Tibial artery (tissue), 4 donors: ENCODE results near the gene SCLT1.
A peak's percentile ranks its signal among the peaks of the same experiment; 100 is the strongest.

ENCODE experiments used
- DNase-seq, 2 donors: peaks; one replicate each; pipeline ENCODE4 v3.0.0-alpha.2; 2019
- H3K27ac ChIP-seq, 2 donors: fragments of 200-600 bp; sonication (generic) in 1 of 2; 1 replicate in 1 of 2; 2 replicates in 1 of 2; pipeline ENCODE4 v1.5.1; 2018 to 2019; ENCODE audit warnings: mild to moderate bottlenecking in 1 of 2
- H3K27me3 ChIP-seq, 2 donors: fragments of 200-600 bp; sonication (generic) in 1 of 2; one replicate each; pipeline versions ENCODE4 v1.5.1 to v1.6.0; 2016 to 2019
- H3K36me3 ChIP-seq, 3 donors: fragments of 200-600 bp; sonication (generic) in 2 of 3; one replicate each; pipeline ENCODE4 v1.5.1; 2016 to 2019; ENCODE audit warnings: mild to moderate bottlenecking in 2 of 3
- H3K4me1 ChIP-seq, 4 donors: fragments of 200-600 bp; sonication (generic) in 2 of 4; 1 replicate in 3 of 4; 2 replicates in 1 of 4; pipeline ENCODE4 v1.5.1; 2016 to 2019
- H3K4me3 ChIP-seq, 2 donors: fragments of 200-600 bp; sonication (generic) in 1 of 2; 1 replicate in 1 of 2; 2 replicates in 1 of 2; pipeline ENCODE4 v1.5.1; 2018 to 2019; ENCODE audit warnings: mild to moderate bottlenecking in 2 of 2
- H3K9me3 ChIP-seq, 3 donors: fragments of 200-600 bp; sonication (generic) in 1 of 3; one replicate each; pipeline ENCODE4 v1.5.1; 2016 to 2019
- intact Hi-C: fragments of 100-400 bp; cut with DNase I; formaldehyde crosslinking; loops from one replicate; pipeline ENCODE4 v1.15.0; 2023; ENCODE audit warnings: low total_unique reads
- TF ChIP-seq, protein P1 (sequence below), 2 experiments: fragments of 200-600 bp in 1 of 2; fragments of 450-650 bp in 1 of 2; IDR thresholded peaks; one replicate each; pipeline ENCODE4 v1.5.1; 2017 to 2019; ENCODE audit warnings: antibody characterized with exemption in 2 of 2, mild to moderate bottlenecking in 1 of 2, moderate library complexity in 1 of 2

The SCLT1 gene

GRCh38 chr4:128859887-128860677 lies 233.3 kb downstream of the SCLT1 start:
- Histone ChIP-seq H3K9me3 (no peaks in the 10 kb centered on the region), H3K27me3 (no peaks in the 10 kb centered on the region), H3K4me1 (peaks cover 0 to 37% (median 15%) of the 10 kb centered on the region in 4 donors), H3K36me3 (peaks cover 51 to 98% (median 84%) of the 10 kb centered on the region in 3 donors), H3K4me3 (no peak overlapping the region), H3K27ac (no peak overlapping the region)
- no peak for DNase-seq
- intact Hi-C loops = loop anchor here (5.0 to 10.0 kb wide), 3 partner anchors 45 to 665 kb away; no protein-coding TSS in a partner anchor
- TF ChIP-seq, protein P1, sequence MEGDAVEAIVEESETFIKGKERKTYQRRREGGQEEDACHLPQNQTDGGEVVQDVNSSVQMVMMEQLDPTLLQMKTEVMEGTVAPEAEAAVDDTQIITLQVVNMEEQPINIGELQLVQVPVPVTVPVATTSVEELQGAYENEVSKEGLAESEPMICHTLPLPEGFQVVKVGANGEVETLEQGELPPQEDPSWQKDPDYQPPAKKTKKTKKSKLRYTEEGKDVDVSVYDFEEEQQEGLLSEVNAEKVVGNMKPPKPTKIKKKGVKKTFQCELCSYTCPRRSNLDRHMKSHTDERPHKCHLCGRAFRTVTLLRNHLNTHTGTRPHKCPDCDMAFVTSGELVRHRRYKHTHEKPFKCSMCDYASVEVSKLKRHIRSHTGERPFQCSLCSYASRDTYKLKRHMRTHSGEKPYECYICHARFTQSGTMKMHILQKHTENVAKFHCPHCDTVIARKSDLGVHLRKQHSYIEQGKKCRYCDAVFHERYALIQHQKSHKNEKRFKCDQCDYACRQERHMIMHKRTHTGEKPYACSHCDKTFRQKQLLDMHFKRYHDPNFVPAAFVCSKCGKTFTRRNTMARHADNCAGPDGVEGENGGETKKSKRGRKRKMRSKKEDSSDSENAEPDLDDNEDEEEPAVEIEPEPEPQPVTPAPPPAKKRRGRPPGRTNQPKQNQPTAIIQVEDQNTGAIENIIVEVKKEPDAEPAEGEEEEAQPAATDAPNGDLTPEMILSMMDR (IDR thresholded peaks at IDR 0.05) = no peak

DNA sequence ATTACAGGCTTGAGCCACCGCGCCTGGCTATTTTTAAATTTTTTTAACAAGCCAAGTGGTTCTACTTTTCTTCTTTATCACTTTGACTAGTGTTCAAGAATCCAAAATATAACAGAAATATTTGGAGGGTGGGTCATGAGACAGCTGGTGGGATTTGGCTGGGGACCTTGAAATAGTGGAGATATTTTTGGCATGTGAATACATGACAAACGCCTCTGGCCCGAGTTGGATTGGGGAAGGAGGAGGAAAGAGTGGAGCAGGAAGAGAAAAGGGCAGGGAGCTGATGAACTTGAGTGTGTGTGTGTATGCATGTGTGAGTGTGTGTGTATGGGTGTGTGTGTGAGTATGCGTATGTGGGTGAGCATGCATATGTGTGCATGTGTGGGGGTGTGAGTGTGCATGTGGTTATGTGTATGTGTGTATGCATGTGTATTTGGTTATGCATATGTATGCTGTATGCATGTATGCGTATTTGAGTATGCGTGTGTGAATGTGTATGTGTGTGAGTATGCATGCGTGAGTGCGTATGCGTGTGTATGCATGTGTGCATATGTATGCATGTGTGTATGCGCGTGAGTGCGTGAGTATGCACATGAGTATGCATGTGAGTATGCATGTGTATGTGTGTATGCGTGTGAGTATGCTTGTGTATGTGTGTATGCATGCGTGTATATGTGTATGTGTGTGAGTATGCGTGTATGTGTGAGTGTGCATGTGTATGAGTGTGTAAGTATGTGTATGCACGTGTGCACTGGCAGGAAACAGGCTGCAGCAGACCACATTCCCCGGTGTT lies 234.3 kb downstream of the SCLT1 start:
- Histone ChIP-seq H3K36me3 (peaks cover 58 to 98% (median 84%) of the 10 kb centered on the region in 3 donors), H3K27me3 (no peaks in the 10 kb centered on the region), H3K4me1 (peaks cover 0 to 37% (median 15%) of the 10 kb centered on the region in 4 donors), H3K9me3 (no peaks in the 10 kb centered on the region), H3K27ac (peak overlapping the region in 1 of 2 donors; percentile 57), H3K4me3 (no peak overlapping the region)
- intact Hi-C loops = no loop called here
- no peak for DNase-seq
- TF ChIP-seq, protein P1 (IDR thresholded peaks at IDR 0.05) = no peak

DNA sequence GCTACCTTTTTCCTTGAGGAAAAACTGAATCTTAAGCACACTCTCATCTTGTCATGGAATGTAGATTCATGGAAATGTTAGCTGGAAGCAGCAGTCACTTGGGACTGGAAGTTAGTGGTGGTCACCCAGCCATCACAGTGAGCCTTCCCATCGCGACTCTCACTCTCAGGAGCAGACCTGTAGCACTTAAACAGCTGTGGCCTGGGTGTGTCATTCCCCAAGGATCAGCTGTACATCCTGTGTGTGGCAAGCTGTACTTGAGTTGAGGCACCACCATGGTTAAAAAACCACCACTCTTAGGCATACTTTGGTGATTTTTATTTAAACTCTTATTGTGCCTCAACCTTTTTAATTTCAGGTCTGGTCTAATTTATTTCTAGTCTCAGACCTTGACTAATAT lies 237.1 kb downstream of the SCLT1 start:
- H3K27ac ChIP-seq = no peak overlapping the region
- intact Hi-C loops = no loop called here
- peaks cover 62 to 100% (median 85%) of the 10 kb centered on the region in 3 donors for H3K36me3 ChIP-seq
- no peak overlapping the region for H3K4me3 ChIP-seq
- no peaks in the 10 kb centered on the region for H3K9me3 ChIP-seq
- no peaks in the 10 kb centered on the region for H3K27me3 ChIP-seq
- no peak for DNase-seq
- TF ChIP-seq, protein P1 (IDR thresholded peaks at IDR 0.05) = no peak
- H3K4me1 ChIP-seq = peaks cover 0 to 25% (median 10%) of the 10 kb centered on the region in 4 donors

GRCh38 chr4:128855621-128856020 lies 237.7 kb downstream of the SCLT1 start:
- Histone ChIP-seq H3K4me1 (peaks cover 0 to 25% (median 10%) of the 10 kb centered on the region in 4 donors), H3K27me3 (no peaks in the 10 kb centered on the region), H3K27ac (no peak overlapping the region), H3K9me3 (no peaks in the 10 kb centered on the region), H3K36me3 (peaks cover 68 to 100% (median 85%) of the 10 kb centered on the region in 3 donors), H3K4me3 (no peak overlapping the region)
- DNase-seq = no peak
- TF ChIP-seq, protein P1 (IDR thresholded peaks at IDR 0.05) = no peak
- intact Hi-C loops = no loop called here

DNA sequence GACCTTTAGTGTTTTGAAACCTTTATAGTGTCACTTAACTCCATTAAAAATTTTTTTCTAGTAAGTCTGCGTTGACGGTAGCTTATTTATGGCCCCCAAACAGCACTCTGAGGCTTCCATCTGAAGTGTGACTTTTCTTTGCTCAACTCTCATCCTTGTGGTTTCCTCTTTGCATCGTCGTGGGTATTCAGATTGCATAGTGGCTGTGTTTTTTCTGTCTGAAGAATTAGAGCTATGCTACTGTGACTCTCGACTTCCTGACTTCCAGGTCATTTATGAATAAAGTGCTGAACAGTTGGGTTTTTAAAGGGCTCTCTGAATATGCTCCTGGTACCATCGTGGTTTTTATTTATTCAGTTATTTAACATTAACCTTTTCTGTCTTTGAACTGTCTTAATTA lies 238.9 kb downstream of the SCLT1 start:
- H3K27me3 ChIP-seq = no peaks in the 10 kb centered on the region
- H3K9me3 ChIP-seq = no peaks in the 10 kb centered on the region
- no peak overlapping the region for H3K27ac ChIP-seq
- DNase-seq = no peak
- intact Hi-C loops = no loop called here
- H3K4me1 ChIP-seq = peaks cover 0 to 18% (median 9%) of the 10 kb centered on the region in 4 donors
- TF ChIP-seq, protein P1 (IDR thresholded peaks at IDR 0.05) = no peak
- peaks cover 80 to 100% (median 91%) of the 10 kb centered on the region in 3 donors for H3K36me3 ChIP-seq
- H3K4me3 ChIP-seq = no peak overlapping the region
